ENCODE results near the gene RFC1. TPM values are rescaled to one million over a fixed set of nuclear protein-coding genes. Genes with fewer than 3 reads are reported as not detected.

Gene RFC1
- total RNA-seq, 2 experiments from 2014 or later: 86.7 to 89.4 TPM

GRCh38 chr4:39263895-39264294, 102.3 kb downstream of the RFC1 start:
- peaks cover 6% of the 10 kb centered on the region for H3K36me3 Mint-ChIP-seq
- POLR2A ChIA-PET: no interaction called here
- H3K4me3 Mint-ChIP-seq: no peak overlapping the region

GRCh38 chr4:39259571-39260330, 106.4 kb downstream of the RFC1 start:
- Mint-ChIP-seq H3K9me3 (no peaks in the 10 kb centered on the region), H3K4me3 (no peak overlapping the region), H3K27ac (no peak overlapping the region), H3K4me1 (ENCODE audit: low read depth) (no peaks in the 10 kb centered on the region), H3K36me3 (peaks cover 7% of the 10 kb centered on the region), H3K27me3 (no peaks in the 10 kb centered on the region)
- intact Hi-C loops (cut with micrococcal nuclease): no loop called here
- ChIA-PET CTCF (no interaction called here), POLR2A (no interaction called here)
- DNase-seq: no peak

More at GRCh38 chr4:39263895-39264294, 102.3 kb downstream of the RFC1 start:
- H3K4me1 Mint-ChIP-seq (ENCODE audit: low read depth): no peaks in the 10 kb centered on the region
- intact Hi-C loops (cut with micrococcal nuclease): no loop called here
- CTCF ChIA-PET: no interaction called here
- no peak for DNase-seq
- H3K27ac Mint-ChIP-seq: no peak overlapping the region
- no peaks in the 10 kb centered on the region for H3K27me3 Mint-ChIP-seq
- H3K9me3 Mint-ChIP-seq: no peaks in the 10 kb centered on the region

- POLR2A ChIA-PET: no interaction called here
- no peaks in the 10 kb centered on the region for H3K4me1 Mint-ChIP-seq (ENCODE audit: low read depth)
- no peak overlapping the region for H3K4me3 Mint-ChIP-seq
- intact Hi-C loops (cut with micrococcal nuclease): no loop called here
- no peaks in the 10 kb centered on the region for H3K27me3 Mint-ChIP-seq
- H3K36me3 Mint-ChIP-seq: peaks cover 7% of the 10 kb centered on the region
- H3K27ac Mint-ChIP-seq: no peak overlapping the region
- H3K9me3 Mint-ChIP-seq: no peaks in the 10 kb centered on the region
- CTCF ChIA-PET: interaction anchor here (0.7 to 1.1 kb wide), 2 partner anchors 68 to 121 kb away, joined by 3 read pairs; no protein-coding TSS in a partner anchor
- DNase-seq: no peak
Measured at GRCh38 chr4:39256436-39256835, 109.7 kb downstream of the RFC1 start.

- ChIA-PET CTCF (interaction anchor here (0.8 to 1.1 kb wide), 2 partner anchors 21 to 121 kb away, joined by 3 read pairs; no protein-coding TSS in a partner anchor), POLR2A (no interaction called here)
- intact Hi-C loops (cut with micrococcal nuclease): no loop called here
- Mint-ChIP-seq H3K36me3 (peaks cover 7% of the 10 kb centered on the region), H3K4me3 (no peak overlapping the region), H3K9me3 (no peaks in the 10 kb centered on the region), H3K4me1 (ENCODE audit: low read depth) (no peaks in the 10 kb centered on the region), H3K27ac (no peak overlapping the region), H3K27me3 (no peaks in the 10 kb centered on the region)
- no peak for DNase-seq
Measured at GRCh38 chr4:39255871-39256270, 110.3 kb downstream of the RFC1 start.

- peaks cover 5% of the 10 kb centered on the region for H3K9me3 Mint-ChIP-seq
- ChIA-PET CTCF (interaction anchor here (0.8 kb wide), 1 partner anchor 21 kb away, joined by 3 read pairs; no protein-coding TSS in a partner anchor), POLR2A (no interaction called here)
- H3K27ac Mint-ChIP-seq: no peak overlapping the region
- intact Hi-C loops (cut with micrococcal nuclease): no loop called here
- no peaks in the 10 kb centered on the region for H3K4me1 Mint-ChIP-seq (ENCODE audit: low read depth)
- no peaks in the 10 kb centered on the region for H3K27me3 Mint-ChIP-seq
- peaks cover 7% of the 10 kb centered on the region for H3K36me3 Mint-ChIP-seq
- no peak for DNase-seq
- H3K4me3 Mint-ChIP-seq: no peak overlapping the region
Measured at GRCh38 chr4:39255266-39255665, 110.9 kb downstream of the RFC1 start.

- H3K36me3 Mint-ChIP-seq: peaks cover 21% of the 10 kb centered on the region
- H3K9me3 Mint-ChIP-seq: peaks cover 5% of the 10 kb centered on the region
- ChIA-PET POLR2A (no interaction called here), CTCF (no interaction called here)
- H3K27ac Mint-ChIP-seq: no peak overlapping the region
- intact Hi-C loops (cut with micrococcal nuclease): no loop called here
- H3K4me3 Mint-ChIP-seq: no peak overlapping the region
- no peaks in the 10 kb centered on the region for H3K27me3 Mint-ChIP-seq
- H3K4me1 Mint-ChIP-seq (ENCODE audit: low read depth): no peaks in the 10 kb centered on the region
- DNase-seq: no peak
Measured at GRCh38 chr4:39243462-39243861, 122.7 kb downstream of the RFC1 start.

Small RNA genes lying within 50 kb of the gene (microRNA-seq; reads per million reads assigned to microRNA genes)
- gene MIR5591 (ENCODE audit: borderline microRNAs expressed, borderline number of aligned reads, borderline replicate concordance): not detected

Other genes with a start within 250 kb of the RFC1 start
- 10 to 100 TPM; 16.4 to 17.9 TPM for gene WDR19, start 183.8 kb downstream of the RFC1 start, total RNA-seq
- not detected for gene KLB, start 40.6 kb upstream of the RFC1 start, total RNA-seq
- 1,000 to 10,000 TPM; 2,178 to 2,222 TPM for gene RPL9, start 92.6 kb upstream of the RFC1 start, total RNA-seq
- 10 to 100 TPM; 23.2 to 23.7 TPM for gene LIAS, start 92.7 kb upstream of the RFC1 start, total RNA-seq
- gene UGDH, start 161.1 kb upstream of the RFC1 start, total RNA-seq: 10 to 100 TPM; 28.7 to 32.9 TPM